ENCODE results near the gene ADCY4. TPM values are rescaled to one million over a fixed set of nuclear protein-coding genes. Genes with fewer than 3 reads are reported as not detected.

The ADCY4 gene
- total RNA-seq (2014; rRNA removed; shearing (Covaris generic)): not detected in 2 replicates

DNA sequence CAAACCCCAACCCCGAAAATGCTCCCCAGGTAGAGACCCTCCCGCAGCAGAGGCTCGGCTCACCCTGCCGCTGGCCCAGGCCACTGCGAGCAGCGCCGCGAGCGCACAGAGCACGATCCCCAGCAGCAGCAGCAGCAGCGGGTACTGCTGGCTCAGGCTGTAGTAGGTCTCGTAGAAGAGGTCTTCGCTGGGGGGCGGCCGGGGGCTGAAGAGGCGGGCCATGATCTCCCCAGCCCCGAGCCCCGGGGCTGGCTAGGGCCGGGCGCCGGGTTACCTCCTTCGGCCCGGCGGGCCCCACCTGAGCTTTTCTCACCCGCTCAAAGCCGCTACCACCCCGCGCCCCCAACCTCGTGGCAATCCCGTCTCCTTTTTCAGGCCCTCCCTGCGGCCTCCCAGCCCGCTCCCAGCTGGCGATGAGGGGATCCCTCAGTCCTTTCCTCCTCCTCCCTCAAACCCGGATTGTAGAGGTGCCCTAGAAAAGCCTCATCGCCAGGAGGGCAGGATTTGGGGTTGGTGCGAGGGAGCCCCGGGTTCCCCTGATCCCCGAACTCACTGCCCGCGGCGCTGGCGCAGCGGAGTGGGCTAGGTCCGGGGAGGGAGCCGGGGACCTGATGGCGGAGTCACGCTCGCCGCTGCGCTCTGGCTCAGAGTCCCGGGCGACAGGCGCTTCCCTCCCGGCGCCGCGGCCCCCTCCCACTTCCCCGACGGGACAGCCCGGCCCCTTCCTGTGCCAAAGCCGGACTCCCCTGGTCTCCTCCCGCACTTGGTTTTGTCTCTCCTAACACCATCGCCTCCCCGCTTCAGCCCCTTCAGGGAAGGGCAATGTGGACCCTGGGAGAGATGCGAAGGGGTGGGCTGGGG lies at the start of gene ADCY4:
TSS of gene ADCY4 (minus strand) at position 641 of the 861 bp plus-strand sequence. CDS start at position 222, 419 bp downstream.

DNA sequence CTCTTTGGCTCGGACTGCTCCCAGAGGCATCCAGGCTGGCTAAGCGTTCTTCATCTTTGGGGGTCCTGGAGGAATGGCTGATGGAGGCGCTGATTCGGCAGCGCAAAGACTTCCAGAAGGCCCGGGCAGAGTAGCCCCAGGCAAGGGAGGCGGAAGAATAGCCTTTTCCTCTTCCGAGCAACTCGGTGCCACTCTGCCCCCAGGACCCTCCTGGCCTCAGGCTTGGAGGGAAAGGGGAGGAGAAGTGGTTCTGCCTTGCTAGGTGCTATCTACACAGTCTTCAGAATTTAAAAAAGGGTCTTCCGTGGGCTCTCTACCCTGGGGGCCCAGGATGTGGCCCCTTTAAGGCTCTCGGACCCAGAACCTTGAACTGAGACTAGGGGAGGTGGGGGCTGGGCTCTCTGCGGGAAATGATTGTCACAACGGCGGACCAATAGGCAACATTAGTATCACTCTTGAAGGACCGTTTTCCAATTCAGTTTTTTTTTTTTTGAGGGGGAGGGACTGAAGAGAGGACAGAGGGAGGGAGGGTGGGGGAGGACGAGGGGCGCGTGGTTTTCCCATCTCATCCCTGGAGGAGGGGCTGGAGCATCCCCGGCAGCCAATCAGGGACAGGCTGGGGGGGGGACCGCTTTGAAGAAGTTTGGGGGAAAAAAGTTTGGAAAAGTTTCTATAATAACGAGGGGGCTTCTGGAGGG lies 32.8 kb upstream of the ADCY4 start, which contains the start of gene NFATC4:
TSS of gene NFATC4 (plus strand) at position 671 of the 698 bp plus-strand sequence. CDS start 157 bp downstream, outside the sequence.

DNA sequence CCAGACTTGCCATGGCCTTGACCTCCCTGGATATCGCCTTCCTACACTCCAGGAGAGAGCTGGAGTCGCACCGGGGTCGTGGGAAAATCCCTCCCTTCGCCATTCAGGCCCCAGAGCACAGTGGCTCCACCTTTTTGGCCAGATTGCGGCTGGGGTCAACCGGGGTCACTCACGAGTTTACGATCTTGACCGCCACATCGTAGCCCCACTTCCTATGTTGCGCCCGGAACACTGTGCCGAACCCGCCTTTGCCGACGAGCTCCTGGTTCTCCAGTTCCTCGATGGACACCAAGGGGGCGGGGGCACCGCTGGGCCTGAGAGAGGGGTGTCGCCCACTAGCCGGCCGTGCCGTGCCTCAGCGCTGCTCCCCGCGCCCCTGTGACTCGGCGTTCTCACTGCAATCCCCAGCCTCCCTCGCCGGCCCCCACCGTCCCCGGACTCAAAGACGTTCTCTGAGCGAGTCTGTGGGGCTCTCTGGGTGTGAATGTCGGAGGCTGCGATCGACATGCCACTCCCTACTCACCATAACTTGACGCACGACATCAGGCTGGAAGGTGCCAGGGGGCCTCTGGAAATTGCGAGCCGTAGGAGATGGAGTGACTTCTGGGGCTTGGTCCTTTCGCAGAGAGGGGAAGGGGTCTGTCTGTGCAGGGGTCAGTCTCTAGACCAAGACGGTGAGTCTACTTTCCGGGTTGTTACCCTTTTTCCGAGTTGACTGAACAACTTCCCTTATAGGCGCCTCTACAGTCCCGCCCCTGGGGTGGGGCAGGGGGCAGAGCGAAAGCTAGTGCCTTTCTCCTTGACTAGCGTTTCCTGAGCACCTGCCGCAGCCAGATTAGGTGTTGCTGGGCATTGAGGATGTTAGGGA lies 4.6 kb upstream of the ADCY4 start, which contains the start of gene RIPK3:
TSS of gene RIPK3 (minus strand) at position 708 of the 868 bp plus-strand sequence. CDS start at position 543, 165 bp downstream.

DNA sequence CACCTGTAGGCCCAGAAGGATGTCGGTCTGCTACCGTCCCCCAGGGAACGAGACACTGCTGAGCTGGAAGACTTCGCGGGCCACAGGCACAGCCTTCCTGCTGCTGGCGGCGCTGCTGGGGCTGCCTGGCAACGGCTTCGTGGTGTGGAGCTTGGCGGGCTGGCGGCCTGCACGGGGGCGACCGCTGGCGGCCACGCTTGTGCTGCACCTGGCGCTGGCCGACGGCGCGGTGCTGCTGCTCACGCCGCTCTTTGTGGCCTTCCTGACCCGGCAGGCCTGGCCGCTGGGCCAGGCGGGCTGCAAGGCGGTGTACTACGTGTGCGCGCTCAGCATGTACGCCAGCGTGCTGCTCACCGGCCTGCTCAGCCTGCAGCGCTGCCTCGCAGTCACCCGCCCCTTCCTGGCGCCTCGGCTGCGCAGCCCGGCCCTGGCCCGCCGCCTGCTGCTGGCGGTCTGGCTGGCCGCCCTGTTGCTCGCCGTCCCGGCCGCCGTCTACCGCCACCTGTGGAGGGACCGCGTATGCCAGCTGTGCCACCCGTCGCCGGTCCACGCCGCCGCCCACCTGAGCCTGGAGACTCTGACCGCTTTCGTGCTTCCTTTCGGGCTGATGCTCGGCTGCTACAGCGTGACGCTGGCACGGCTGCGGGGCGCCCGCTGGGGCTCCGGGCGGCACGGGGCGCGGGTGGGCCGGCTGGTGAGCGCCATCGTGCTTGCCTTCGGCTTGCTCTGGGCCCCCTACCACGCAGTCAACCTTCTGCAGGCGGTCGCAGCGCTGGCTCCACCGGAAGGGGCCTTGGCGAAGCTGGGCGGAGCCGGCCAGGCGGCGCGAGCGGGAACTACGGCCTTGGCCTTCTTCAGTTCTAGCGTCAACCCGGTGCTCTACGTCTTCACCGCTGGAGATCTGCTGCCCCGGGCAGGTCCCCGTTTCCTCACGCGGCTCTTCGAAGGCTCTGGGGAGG lies 23.9 kb downstream of the ADCY4 start, which contains the start of gene LTB4R:
TSS of gene LTB4R (plus strand) at position 857 of the 959 bp plus-strand sequence. CDS start 4,150 bp downstream, outside the sequence.

DNA sequence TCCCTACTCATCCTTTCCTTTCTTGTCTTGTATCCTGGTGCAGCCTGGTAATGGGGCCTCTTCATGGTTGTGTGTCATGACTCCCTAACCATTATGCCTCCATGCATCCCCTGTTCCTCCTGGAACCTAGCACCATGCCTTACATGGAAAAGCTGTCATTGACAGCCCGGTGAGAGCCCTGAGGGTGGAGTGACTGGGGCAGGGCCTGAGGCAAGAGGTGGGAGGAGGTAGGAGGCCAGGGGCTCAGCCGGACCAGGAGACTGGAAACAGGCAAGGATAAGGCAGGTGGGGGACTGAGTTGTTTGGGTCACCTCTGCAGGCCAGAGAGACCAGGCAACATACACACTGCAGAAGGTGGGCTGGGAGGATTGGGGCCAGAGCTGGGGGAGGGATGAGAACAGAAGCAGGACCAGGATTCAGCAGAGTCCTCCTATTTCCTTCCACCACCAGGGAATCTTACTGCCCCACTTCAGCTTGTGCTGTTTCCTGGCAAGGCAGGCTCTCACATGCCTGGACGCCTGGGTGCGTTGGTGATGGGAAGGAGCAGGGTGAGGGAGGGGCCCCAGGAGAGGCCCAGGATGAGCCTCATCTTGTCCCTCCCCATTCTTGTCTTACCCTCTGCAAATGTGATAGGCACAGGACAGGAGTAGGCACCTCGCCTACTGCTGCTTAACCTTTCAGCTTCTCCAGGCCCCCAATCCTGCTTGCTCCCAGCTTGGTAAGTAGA lies 25.2 kb downstream of the ADCY4 start, which contains the start of gene LTB4R2:
TSS of gene LTB4R2 (plus strand) at position 603 of the 727 bp plus-strand sequence. CDS start 525 bp downstream, outside the sequence.

DNA sequence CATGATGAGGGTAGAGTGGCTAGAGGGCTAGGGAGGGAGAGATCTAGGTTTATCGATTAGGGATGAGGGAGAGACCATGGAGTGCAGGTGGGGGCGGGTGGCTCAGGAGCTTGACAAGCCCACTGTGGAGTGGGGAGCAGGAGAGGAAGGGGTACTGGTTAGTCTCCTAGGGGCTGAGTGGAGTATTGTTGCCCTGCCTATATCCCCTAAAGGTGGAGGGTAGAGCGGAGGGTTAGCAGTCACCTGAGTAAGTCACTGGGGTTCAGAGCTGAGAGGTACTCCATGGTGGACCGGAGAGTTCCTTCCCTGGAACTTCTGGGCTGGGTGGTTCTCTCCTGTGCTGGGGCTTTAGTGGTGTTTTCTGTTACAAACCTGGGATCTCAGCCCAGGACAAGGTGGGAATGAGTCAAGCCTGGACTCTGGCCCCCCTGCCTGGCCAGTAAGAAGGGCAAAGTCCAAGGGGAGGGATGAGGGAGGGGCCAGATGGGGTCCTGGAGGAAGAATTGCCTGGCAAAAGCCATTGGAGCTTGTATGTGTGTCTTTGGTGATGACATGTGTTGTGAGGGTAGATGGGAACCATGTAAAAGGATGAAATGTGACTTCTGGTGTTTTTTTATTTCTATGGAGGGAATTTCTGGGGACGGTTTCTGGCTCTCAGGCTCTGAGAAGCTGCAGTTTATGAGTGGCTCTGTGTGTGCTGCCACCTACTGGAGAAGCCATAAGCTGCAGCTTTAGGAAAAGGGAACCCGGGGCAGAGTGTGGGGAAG lies 27.1 kb downstream of the ADCY4 start, which contains the start of gene CIDEB:
TSS of gene CIDEB (minus strand) at position 403 of the 767 bp plus-strand sequence. CDS start at position 284, 119 bp downstream.

DNA sequence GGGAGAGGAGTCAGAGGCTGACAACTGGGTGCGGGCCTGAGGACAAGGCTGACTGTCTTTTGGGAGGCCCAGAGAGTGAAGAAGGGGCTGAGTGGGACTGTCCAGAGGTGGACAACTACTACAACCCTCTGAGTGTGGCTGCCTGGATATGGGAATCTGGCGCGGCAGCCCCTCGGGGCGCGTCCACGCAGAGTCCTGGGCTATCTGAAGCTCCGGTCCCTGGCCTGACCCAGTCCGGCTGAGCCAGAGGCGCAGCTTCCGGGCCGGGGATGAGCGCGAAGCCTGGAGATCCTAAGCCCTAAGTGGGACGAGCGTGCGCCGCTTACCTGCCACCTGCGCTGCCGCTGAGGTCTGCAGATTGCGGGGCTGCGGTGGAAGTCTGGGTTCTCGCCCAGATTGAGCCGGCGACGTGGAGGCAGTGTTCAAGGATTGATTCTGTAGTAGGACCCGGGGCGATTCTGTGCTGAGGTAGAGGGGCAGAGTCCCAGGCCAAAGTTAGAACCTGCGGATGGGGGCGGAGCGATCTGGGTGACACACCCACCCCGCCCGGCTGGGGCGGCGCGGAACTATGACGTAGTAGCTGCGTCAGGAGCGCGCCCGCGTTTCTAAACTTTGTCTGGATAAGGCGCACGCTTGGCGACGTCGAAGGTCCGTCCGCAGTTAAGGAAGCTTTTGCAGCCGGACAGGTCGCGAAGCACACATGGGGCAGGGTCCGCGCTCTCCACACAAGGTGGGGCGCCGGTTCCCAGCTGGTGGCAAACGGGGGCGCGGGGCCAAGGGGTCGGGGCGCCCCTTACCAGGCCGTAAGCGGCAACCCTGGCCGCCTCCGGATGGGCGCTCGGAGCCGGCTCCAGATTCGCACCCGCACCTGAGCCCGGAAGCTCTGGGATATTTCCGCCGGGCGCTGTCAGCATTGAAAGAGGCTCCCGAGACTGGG lies 35.3 kb downstream of the ADCY4 start, which contains the start of the genes DHRS1 and NOP9:
TSS of gene DHRS1 (minus strand) at position 526 of the 937 bp plus-strand sequence. CDS start 674 bp downstream, outside the sequence.
TSS of gene NOP9 (plus strand) at position 596 of the 937 bp plus-strand sequence. CDS start at position 701, 105 bp downstream.

DNA sequence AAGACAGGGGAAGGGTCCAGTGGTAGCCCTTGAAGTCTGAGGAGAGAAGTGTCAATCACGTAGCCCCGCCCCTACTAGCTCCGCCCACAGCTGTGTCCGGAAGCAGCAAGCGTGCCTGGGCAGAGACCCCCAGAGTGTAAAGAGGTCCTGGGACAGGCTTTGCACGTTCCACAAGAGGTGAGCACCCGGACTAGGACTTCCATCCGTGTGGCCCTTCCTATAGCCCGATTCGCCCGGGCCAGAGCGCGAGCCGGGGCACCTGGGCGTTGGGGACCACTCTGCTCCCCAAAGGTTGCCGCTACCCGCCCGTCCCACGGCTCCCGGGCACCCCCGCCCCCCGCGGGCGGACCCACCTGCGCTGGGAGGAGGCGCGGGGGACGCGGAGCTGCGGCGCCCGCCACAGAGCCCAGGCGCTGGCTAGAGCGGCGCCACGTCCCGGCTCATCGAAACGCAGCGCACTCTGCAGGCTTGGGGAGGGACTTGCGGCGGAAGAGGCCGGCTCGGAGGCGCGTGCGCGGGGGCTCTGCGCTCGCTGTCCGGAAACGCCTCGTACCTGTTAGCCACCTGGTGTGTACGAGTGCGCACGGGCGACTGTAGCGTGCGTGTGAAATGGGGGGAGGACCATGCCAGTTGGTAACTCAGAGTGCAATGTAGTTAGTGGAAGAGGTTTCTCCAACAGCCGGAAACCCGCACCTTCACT lies 63.6 kb downstream of the ADCY4 start, which contains the start of gene RABGGTA:
TSS of gene RABGGTA (minus strand) at position 464 of the 700 bp plus-strand sequence. CDS start 482 bp downstream, outside the sequence.

Small RNA genes within 50 kb of the gene (small RNA-seq; reads per million reads assigned to genes)
- not detected for gene RF00026

Other genes starting within 250 kb of the ADCY4 start
- gene PCK2, start 240.8 kb downstream of the ADCY4 start, total RNA-seq (2014; rRNA removed; shearing (Covaris generic)): 50.4 and 54.3 TPM in 2 replicates
- gene DCAF11, start 220.3 kb downstream of the ADCY4 start, total RNA-seq (2014; rRNA removed; shearing (Covaris generic)): 53.4 and 55.0 TPM in 2 replicates
- gene NRL, start 220.1 kb downstream of the ADCY4 start, total RNA-seq (2014; rRNA removed; shearing (Covaris generic)): 0.94 and 2.0 TPM in 2 replicates
- gene FITM1, start 204.4 kb downstream of the ADCY4 start, total RNA-seq (2014; rRNA removed; shearing (Covaris generic)): 0.37 TPM in 1 of 2 replicates, not detected in the other
- 156 and 194 TPM in 2 replicates for gene PSME1, start 198.9 kb downstream of the ADCY4 start, total RNA-seq (2014; rRNA removed; shearing (Covaris generic))
- gene EMC9, start 193.5 kb downstream of the ADCY4 start, total RNA-seq (2014; rRNA removed; shearing (Covaris generic)): 23.3 and 33.3 TPM in 2 replicates
- gene PSME2, start 188.5 kb downstream of the ADCY4 start, total RNA-seq (2014; rRNA removed; shearing (Covaris generic)): 207 and 210 TPM in 2 replicates
- gene RNF31, start 187.6 kb downstream of the ADCY4 start, total RNA-seq (2014; rRNA removed; shearing (Covaris generic)): 66.8 and 79.3 TPM in 2 replicates
- 9.2 and 18.5 TPM in 2 replicates for gene IRF9, start 173.8 kb downstream of the ADCY4 start, total RNA-seq (2014; rRNA removed; shearing (Covaris generic))
- 1.2 and 3.3 TPM in 2 replicates for gene REC8, start 163.0 kb downstream of the ADCY4 start, total RNA-seq (2014; rRNA removed; shearing (Covaris generic))
- gene IPO4, start 146.3 kb downstream of the ADCY4 start, total RNA-seq (2014; rRNA removed; shearing (Covaris generic)): 129 and 134 TPM in 2 replicates
- 35.1 and 37.9 TPM in 2 replicates for gene TM9SF1, start 139.6 kb downstream of the ADCY4 start, total RNA-seq (2014; rRNA removed; shearing (Covaris generic))
- not detected in 2 replicates for gene TSSK4, start 129.4 kb downstream of the ADCY4 start, total RNA-seq (2014; rRNA removed; shearing (Covaris generic))
- 40.5 and 45.6 TPM in 2 replicates for gene CHMP4A, start 121.6 kb downstream of the ADCY4 start, total RNA-seq (2014; rRNA removed; shearing (Covaris generic))
- 13.8 and 20.6 TPM in 2 replicates for gene MDP1, start 119.0 kb downstream of the ADCY4 start, total RNA-seq (2014; rRNA removed; shearing (Covaris generic))
- gene NEDD8, start 102.7 kb downstream of the ADCY4 start, total RNA-seq (2014; rRNA removed; shearing (Covaris generic)): 247 and 277 TPM in 2 replicates
- gene GMPR2, start 102.1 kb downstream of the ADCY4 start, total RNA-seq (2014; rRNA removed; shearing (Covaris generic)): 57.2 and 66.8 TPM in 2 replicates
- 27.6 and 27.8 TPM in 2 replicates for gene TINF2, start 92.4 kb downstream of the ADCY4 start, total RNA-seq (2014; rRNA removed; shearing (Covaris generic))
- 0.49 and 1.1 TPM in 2 replicates for gene TGM1, start 71.9 kb downstream of the ADCY4 start, total RNA-seq (2014; rRNA removed; shearing (Covaris generic))
- gene RABGGTA, start 63.5 kb downstream of the ADCY4 start, total RNA-seq (2014; rRNA removed; shearing (Covaris generic)): 30.0 and 35.3 TPM in 2 replicates
- 7.5 and 8.2 TPM in 2 replicates for gene DHRS1, start 35.3 kb downstream of the ADCY4 start, total RNA-seq (2014; rRNA removed; shearing (Covaris generic))
- 14.6 and 22.7 TPM in 2 replicates for gene NOP9, start 35.2 kb downstream of the ADCY4 start, total RNA-seq (2014; rRNA removed; shearing (Covaris generic))
- gene CIDEB, start 27.1 kb downstream of the ADCY4 start, total RNA-seq (2014; rRNA removed; shearing (Covaris generic)): not detected in 2 replicates
- gene LTB4R2, start 24.9 kb downstream of the ADCY4 start, total RNA-seq (2014; rRNA removed; shearing (Covaris generic)): 11.0 and 14.6 TPM in 2 replicates
- gene LTB4R, start 23.6 kb downstream of the ADCY4 start, total RNA-seq (2014; rRNA removed; shearing (Covaris generic)): 10.5 and 15.5 TPM in 2 replicates
- gene RIPK3, start 4.9 kb upstream of the ADCY4 start, total RNA-seq (2014; rRNA removed; shearing (Covaris generic)): not detected in 2 replicates
- 8.6 and 12.2 TPM in 2 replicates for gene NFATC4, start 33.1 kb upstream of the ADCY4 start, total RNA-seq (2014; rRNA removed; shearing (Covaris generic))
- gene NYNRIN, start 63.9 kb upstream of the ADCY4 start, total RNA-seq (2014; rRNA removed; shearing (Covaris generic)): 0.23 and 0.37 TPM in 2 replicates
- 0.75 and 0.96 TPM in 2 replicates for gene CBLN3, start 94.6 kb upstream of the ADCY4 start, total RNA-seq (2014; rRNA removed; shearing (Covaris generic))
- gene KHNYN, start 94.9 kb upstream of the ADCY4 start, total RNA-seq (2014; rRNA removed; shearing (Covaris generic)): 52.5 and 52.6 TPM in 2 replicates
- 21.4 and 22.5 TPM in 2 replicates for gene SDR39U1, start 107.7 kb upstream of the ADCY4 start, total RNA-seq (2014; rRNA removed; shearing (Covaris generic))
- gene CMA1, start 173.2 kb upstream of the ADCY4 start, total RNA-seq (2014; rRNA removed; shearing (Covaris generic)): not detected in 2 replicates
- not detected in 2 replicates for gene CTSG, start 241.2 kb upstream of the ADCY4 start, total RNA-seq (2014; rRNA removed; shearing (Covaris generic))

Measured in A375 (cell line).